T follicular helper cell (primary cell): ENCODE results near the gene C2CD4A.

Source experiments
- DNase-seq: peaks from one replicate; pipeline ENCODE4 v3.0.0-alpha.2; 2020; ENCODE audit warnings: low read depth

Gene C2CD4A

DNA sequence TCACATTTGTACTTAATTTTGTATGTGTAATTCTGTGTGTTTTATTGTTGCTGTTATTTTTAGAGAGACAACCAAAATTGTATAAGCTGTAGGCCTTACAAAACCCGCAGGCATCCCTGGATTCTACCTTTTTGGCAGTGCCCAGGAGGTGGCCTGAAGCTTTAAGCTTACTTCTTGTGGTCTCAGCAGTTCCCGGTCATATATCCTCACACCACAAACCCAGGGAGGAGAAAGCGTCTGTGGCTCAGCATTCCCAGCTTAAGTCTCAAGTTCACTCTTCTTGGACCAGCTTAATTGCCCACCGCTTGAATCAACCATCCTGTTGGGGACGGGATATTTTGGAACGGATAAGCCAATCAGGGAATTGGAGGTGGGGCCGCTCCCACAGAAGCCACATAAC lies 36.7 kb downstream of the C2CD4A start:
- DNase-seq = no peak

DNA sequence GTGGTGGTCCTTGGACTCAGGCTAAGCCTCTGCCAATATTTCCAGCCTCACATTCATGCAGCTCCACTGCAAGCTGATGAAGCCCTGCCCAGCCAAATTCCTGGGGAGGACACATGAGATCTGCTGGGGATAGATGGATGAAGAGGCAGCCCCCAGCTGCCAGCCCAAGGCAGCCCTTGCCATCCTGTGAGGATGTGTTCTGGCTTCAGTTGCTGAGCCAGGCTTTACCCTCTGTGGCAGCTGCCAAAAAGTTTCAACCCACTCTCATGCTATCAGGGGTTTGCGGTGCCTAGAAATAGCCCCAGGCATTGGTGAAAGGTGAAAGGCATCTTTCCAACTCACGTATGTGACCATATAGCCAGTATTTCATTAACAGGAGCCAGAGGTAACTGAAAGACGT lies 37.6 kb downstream of the C2CD4A start:
- no peak for DNase-seq

DNA sequence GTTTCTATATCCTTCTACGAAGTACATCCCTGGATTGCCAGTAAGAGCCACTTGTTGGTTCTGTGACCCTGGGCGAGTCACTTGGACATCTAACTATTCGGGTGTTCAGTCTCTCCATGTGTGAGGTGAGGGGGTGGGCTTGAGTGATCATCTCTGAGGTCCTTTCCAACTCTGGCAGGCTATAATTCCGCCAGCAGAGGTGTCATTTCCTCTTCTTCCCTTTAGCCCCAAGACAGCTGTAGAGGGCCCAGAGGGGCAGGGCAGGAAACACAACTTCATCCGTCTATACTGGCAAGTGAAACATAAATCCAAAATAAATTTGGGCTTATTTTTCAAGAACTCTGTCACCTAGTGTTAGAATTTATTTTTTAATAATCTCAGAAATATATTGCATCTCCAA lies 38.1 kb downstream of the C2CD4A start:
- no peak for DNase-seq

DNA sequence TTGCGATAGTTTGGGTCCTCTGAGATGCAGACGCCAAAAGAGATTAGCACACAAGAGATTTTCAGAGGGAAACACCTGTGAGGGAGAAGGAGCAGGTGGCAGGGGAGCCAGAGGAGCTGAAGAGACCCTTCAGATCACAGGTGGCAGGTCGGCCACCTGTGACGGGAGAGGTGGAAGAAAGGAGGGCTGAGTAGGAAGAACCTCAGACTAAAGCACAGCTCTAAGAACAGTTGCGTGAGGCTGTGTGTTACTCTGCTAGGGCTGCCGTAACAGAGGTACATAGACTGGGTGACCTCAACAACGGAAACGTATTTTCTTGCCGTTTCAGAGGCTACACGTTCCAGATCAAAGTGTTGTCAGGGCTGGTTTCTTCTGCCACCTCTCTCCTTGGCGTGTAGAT lies 38.5 kb downstream of the C2CD4A start:
- DNase-seq = no peak

DNA sequence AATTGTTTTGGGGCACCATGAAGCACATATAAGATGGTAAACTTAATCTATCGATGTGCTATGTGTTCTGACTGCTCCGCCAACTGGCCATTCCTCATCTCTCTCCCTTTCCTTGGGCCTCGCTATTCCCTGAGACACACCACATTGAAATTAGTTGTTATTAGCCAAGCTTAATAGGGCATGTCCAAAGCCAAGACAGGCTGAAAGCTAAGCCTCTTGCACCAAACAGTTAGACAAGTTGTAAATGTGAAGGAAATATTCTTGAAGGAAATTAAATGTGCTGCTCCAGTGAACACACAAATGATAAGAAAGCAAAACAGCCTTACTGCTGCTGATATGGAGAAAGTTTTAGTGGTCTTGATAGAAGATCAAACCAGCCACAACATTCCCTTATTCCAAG lies 39.3 kb downstream of the C2CD4A start:
- no peak for DNase-seq

DNA sequence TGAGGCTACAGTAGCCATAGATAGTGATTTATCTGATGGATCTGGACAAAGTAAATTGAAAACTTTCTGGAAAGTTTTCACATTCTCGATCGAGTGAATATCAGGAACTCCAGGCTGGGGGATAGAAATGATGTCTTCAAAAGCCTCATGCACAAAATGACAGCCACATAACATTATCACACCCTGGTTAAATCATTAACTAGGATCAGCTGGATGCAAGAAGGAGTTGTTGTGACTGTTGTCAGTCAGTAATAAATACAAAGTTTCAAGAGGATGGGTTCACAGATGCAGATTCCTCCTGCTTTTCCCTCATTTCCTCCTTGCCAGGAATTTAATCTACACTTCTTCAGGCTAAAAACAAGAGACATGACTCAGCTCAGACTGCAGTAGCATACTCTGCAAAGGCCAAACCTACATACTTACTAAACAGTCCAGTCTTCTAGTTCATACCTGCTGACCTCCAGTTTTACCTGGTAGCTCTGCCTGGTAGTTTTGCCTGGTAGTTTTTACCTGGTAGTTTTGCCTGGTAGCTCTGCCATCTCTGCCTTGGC lies 40.9 kb downstream of the C2CD4A start:
- no peak for DNase-seq

DNA sequence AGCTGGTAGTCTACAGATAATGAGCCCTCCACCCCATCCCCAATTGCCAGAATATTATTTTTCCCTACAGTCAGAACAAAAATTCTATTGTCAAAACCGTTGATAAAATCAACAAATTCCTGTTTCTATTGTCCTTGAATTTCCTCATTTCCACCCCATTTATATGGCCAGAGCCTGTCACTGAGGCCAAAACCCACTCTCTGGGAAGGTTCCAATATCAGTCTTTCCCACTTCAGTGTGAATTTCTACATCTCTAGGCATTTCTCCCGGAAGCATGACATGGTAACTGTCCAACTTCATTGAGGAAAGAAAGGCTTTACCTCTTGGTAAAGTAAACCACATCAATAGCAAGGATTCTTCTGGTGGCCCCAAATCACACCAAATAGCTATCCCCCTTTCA lies 41.6 kb downstream of the C2CD4A start:
- no peak for DNase-seq

DNA sequence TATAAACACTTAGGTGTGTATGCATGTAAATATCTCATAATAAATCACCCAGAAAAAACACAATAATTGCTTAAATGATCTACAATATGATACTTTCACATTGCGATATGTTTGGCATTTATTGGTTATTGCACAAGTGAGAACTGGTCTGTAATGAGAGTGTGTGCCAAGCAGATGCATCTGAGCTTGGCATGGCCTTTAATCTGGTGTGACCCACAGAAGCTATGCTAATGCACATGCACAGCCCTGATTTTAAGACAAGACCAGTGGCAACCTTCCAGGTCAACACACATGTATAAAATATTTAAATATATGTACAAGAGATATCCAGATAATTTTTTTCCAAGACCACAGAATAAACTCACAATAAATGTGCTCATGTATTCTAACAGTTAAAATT lies 42.7 kb downstream of the C2CD4A start:
- DNase-seq = no peak

DNA sequence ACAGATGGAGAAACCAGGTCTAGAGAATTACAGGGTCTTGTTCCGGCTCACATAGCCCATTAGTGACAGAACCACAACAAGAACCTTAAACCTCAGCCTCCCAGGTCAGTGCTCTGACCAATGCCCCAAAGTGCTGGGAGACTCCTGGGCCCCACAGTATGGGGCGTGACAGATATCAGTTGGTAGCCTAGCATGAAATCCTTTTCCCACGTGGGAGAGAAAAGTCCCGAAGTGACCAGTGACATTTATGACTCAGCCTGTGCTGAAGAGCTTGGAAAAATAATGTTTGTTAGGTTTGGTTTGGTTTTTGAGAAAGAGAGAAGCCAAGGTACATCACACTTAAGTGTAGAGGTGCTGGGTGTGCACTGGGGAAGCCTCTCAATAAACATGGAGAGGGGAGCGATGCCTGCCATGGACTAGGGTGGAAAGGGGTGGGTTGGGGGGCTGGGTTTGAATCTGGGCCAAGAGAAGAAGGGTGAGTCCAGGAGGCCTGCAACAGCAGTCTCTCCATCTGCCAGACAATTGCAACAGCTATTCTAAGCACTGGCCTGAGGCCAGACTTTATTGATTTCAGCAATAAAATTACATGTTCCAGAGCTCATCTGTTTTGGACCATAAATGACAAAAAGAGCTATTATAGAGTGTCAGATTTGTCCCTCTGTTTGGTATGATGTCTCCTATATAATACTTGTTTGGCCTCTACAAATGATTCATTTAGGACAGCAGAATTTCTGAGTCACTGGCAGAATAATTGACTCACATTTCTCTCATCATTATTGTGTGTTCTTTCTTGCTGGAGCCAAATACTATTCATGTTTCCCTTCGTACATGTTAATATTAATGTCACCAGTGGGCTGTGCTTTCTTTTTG lies 43.4 kb downstream of the C2CD4A start:
- no peak for DNase-seq

DNA sequence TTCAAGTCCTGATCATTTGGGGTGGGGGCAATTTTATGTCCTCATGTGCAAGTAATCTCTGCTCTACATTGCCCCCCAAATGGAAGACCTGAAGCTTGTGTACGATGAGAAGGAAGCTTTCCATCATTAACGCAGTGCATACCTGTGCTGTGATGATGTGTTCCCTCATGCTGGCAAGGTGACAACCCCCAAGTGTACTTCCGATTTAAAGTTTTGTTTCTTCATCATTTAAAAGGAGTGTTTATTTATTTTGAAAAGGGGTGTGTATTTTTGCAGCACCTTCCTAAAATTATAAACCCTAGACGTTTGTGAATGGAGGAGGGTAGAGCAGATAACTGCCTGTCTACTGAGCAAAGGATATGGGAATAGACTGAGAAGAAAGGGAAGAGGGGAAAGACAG lies 45.3 kb downstream of the C2CD4A start:
- DNase-seq = no peak

DNA sequence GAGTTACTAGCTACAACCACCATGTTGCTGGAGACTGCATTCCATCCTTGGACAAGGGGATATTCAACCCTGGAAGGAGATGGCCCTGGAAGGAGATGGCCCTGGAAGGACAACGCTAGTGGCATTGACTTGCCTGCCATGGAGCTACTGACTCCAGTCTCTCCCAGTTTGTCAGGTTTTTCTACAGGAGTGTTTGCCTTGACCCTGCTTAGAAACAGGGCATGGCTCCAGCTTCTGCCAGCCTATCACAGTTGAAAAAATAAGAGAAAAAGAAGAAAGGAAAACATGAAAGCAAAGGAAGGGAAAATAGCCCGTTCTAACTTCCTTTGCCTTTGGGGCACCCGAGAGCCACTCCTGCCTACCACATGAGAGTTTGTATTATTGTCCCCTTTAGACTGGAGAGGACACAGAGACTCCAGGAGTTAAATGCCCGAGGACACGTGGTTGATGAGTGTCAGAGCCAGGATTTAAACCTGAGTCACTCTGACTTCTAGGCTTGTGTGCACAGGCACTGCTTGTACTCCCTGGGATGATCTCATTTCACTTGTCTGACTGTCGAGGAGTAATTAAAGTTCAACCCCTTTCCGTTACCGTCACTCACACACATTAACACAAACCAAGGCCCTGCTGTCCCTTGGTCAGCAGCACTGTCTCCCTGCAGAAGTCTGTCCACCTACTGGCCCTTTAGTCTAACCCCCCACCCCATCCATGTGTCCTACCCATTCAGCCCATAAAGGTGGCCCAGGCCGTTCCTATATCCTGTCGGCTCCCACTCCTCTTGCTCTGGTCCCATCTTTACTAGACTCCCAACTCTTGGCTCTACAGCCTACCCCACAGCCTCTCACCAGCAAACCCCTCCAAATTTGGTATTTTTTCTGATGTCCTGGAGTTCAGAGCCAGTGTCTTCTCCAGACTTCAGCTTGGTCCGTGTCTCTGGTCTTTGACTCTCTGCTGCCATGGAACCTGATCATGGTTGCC lies 46.1 kb downstream of the C2CD4A start:
- no peak for DNase-seq

DNA sequence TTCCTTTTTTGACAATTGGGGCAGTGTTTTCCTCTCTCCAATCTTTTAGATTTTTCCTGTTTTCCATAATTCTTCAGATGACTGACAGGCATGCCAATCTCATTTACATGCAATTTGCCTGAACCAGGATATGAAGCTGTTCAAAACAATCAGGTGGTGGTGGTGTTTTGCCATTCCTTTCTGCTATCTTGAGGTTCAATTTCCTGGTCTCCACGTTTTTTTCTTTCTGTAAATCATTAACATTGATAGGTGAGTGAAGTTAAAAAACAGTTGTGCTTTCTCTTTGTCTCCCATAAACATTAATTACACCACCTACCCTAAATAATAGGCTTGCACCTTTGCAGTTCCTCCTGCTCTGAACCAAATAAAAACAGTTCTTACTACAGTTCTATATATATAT lies 49.1 kb downstream of the C2CD4A start:
- no peak for DNase-seq

DNA sequence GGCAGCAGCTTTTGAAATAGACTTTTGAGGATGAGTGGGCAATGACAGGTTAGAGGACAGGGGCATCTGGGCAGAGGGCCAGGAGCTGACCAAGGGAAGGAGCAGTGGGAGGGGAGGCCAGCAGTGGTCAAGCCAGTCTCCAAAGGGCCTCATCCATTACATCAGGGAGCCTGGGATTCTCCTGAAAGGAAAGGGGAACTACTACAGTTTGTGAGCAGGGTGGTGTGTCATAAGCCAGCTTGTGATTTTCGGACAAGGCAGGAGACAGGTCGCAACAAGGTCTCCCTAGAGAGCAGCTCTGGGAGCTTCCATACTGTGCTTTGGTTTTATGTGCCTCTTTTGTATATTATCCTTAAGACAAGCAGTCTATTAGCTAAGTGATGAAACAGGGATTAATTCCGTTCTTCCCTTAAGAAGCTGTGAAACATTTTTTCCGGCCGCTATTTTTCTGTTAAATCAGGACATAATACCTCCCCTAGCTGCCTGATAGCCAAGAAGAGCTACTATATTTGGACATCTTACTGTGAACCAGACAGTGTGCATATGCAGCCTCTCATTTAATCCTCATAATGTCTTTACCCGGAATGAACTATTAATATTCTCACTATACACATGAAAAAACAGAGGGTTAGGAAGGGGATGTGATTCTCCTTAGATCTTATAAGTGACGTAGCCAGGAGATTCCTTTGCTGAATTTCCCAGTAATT lies 51.9 kb downstream of the C2CD4A start:
- DNase-seq = no peak

DNA sequence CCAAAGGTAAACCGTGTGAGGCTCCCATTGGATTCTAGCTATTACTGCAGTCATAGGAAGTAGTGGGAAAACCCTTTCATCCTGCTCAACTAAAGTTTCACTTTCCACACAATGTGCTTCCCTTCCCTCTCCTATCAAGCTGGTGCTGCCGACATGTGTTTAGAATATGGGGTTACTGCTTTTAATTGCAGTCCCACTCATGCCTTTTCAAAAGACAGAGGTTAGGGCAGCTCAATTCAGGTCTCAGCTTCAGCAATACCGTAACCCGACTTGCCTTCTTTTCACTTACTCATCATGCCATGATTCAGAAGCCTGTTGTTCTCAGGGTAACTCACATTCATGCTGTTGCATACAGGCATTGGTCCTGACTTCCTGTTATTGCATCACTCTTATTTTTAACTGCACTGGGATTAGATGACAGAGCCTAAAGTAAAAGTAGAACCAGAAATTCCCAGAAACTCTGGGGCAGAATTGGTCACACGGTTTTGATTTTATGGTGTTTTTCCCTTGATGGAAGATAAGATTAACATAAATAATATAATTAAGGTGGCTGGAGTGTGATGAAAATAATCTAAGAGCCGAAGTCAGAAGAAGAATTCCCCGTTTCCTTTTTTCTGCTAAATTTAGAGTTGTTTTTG lies 52.6 kb downstream of the C2CD4A start:
- no peak for DNase-seq

DNA sequence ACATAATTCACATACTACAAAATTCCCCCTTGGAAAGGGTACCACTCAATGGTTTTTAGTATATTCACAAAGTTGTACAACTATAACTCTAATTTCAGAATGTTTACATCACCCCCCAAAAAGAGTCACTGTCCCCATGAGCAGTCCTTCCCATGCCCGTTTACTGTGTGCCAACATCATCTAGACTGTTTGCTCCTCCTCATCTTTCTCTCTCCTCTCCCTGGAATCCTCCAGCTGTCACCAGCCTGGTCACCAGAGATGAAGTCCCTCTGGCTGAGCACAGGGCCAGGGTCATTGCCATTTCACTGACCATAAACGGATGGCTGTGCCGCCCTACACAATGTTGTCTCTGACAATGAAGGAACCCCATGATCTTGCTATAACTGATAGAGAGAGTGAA lies 53.1 kb downstream of the C2CD4A start:
- no peak for DNase-seq
